HG03378 (cell line): ENCODE results near the gene HECW1.
"Not testable (repeated sequence)": the region's sequence is repeated elsewhere in the genome, so short reads cannot be mapped to it uniquely, and the experiment has no call there.

ENCODE experiments used
- ATAC-seq: cut with Tn5 transposase; IDR thresholded peaks from one replicate; pipeline ENCODE4 v1.9.1; 2021; ENCODE audit warnings: mild to moderate bottlenecking, moderate library complexity; ENCODE audit not compliant: unreplicated experiment

The HECW1 gene

GRCh38 chr7:43560742-43561330 is 448.4 kb downstream of the HECW1 start:
- no peak for ATAC-seq

GRCh38 chr7:43562383-43562782 is 449.9 kb downstream of the HECW1 start:
- no peak for ATAC-seq

- no peak for ATAC-seq
These were observed 453.3 kb downstream of the HECW1 start for GRCh38 chr7:43565786-43566185.

- no peak for ATAC-seq
These were observed 456.1 kb downstream of the HECW1 start for GRCh38 chr7:43568529-43568928.

- peak; percentile 83 for ATAC-seq
These were observed 457.0 kb downstream of the HECW1 start for GRCh38 chr7:43569424-43569823.

- no peak for ATAC-seq
These were observed 458.4 kb downstream of the HECW1 start for GRCh38 chr7:43570688-43571365.

GRCh38 chr7:43572516-43573049 is 460.1 kb downstream of the HECW1 start:
- peak; percentile 49 for ATAC-seq

- ATAC-seq: not testable (repeated sequence)
These were observed 461.4 kb downstream of the HECW1 start for GRCh38 chr7:43573832-43574231.

- ATAC-seq: no peak
These were observed 463.1 kb downstream of the HECW1 start for GRCh38 chr7:43575506-43575905.

- ATAC-seq: no peak
These were observed 463.8 kb downstream of the HECW1 start for GRCh38 chr7:43576241-43576640.

- no peak for ATAC-seq
These were observed 465.1 kb downstream of the HECW1 start for GRCh38 chr7:43577485-43577951.

GRCh38 chr7:43582503-43583423 is 470.3 kb downstream of the HECW1 start, which contains the start of gene STK17A:
Gene STK17A (plus strand): TSS chr7:43583108. CDS start chr7:43583244, 136 bp downstream.
- peak; percentile 44 for ATAC-seq

- ATAC-seq: peak; percentile 8
These were observed 471.2 kb downstream of the HECW1 start for GRCh38 chr7:43583424-43584194.

GRCh38 chr7:43584195-43584586 is 471.7 kb downstream of the HECW1 start:
- no peak for ATAC-seq

GRCh38 chr7:43584733-43585132 is 472.3 kb downstream of the HECW1 start:
- not testable (repeated sequence) for ATAC-seq

GRCh38 chr7:43585562-43585961 is 473.1 kb downstream of the HECW1 start:
- no peak for ATAC-seq

- no peak for ATAC-seq
These were observed 473.9 kb downstream of the HECW1 start for GRCh38 chr7:43586251-43586900.

- ATAC-seq: no peak
These were observed 476.2 kb downstream of the HECW1 start for GRCh38 chr7:43588477-43589132.

- no peak for ATAC-seq
These were observed 476.7 kb downstream of the HECW1 start for GRCh38 chr7:43589133-43589478.
